Kidney tubule cell (primary cell): ENCODE results near the gene PROSER1.
"Not testable (repeated sequence)": the region's sequence is repeated elsewhere in the genome, so short reads cannot be mapped to it uniquely, and the experiment has no call there.

Experiments used
- DNase-seq: peaks from one replicate; pipeline ENCODE4 v3.0.0-alpha.2; 2018; ENCODE audit warnings: low spot score

PROSER1 gene

DNA sequence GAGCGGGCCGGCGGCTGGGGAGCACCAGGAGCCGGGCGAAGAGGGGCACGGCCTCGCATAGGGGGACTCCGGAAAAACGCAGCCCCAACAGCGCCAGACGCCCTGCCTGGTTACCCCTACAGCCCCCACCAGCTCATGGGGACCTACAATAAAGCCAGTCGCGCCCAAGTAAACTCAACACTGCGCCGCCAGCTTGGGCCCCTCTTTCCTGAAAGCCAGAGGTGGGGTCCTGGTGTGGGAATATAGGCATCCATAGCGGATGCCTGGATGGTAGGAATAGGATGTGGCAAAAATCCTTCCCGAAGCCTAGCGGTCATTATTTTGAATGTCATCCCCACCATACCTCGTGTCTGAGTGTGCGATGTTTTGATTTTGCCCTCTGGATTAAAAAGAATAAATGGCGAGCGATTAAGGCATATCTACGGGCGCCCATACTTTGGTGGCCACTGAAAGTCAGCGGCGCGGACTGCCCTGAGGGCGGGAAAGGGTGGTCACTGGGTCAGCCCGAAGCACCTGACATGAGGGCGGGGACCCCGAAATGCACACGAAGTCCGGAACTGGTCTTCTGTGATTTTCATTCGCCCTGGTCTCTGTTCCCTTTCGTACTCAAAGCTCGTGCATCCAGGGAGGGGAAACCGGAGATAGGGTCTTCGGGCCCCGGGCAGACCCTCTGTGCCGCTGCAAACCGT, at the start of gene PROSER1, which contains the start of gene NHLRC3:
PROSER1 (minus strand) TSS at position 210 of the 689 bp plus-strand sequence. CDS start 847 bp downstream, outside the sequence.
NHLRC3 (plus strand) TSS at position 577 of the 689 bp plus-strand sequence. CDS start 184 bp downstream, outside the sequence.
- peak; percentile 95 for DNase-seq

DNA sequence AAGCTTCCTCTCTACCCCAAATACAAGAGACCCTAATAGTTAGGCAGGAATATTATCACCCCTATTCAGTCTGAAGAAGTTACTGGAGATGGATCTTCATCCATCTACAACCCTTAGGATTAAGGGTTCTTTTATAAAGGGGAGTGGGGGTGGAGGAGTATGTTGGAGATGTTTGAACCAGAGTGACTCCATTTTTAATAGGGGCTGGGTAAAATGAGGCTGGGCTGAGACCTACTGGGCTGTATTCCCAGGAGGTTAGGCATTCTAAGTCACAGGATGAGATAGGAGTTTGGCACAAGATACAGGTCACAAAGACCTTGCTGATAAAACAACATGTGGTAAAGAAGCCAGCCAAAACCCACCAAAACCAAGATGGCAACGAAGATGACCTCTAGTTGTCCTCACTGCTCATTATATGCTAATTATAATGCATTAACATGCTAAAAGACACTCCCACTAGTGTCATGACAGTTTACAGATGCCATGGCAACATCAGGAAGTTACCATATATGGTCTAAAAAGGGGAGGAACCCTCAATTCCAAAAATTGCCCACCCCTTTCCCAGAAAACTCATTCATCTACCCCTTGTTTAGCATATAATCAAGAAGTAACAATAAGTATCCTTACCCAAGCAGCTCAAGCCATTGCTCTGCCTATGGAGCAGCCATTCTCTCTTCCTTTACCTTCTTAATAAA, 48.5 kb upstream of the PROSER1 start:
- DNase-seq, result not testable (repeated sequence)

DNA sequence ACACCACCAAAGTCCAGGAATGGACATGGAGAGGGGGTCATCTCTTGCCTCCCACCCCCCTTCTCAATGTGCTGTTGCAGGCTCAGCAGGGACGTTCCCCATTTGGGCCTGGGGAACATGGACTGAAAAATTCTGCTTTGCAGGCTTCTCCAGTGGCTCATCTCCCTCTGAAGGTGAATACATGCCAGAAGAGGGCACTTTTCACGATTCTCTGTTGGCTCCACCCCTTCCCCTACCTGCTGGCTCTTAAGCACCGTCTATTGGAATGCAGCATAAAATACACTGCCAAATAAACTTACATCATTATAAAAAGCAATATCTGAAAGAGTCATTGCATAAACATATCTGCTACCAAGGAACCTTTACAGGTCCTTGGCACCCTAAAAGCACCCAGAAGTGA, 36.1 kb upstream of the PROSER1 start:
- no peak for DNase-seq

- no peak for DNase-seq
These were observed 35.0 kb upstream of the PROSER1 start for GRCh38 chr13:39072842-39073241.

DNA sequence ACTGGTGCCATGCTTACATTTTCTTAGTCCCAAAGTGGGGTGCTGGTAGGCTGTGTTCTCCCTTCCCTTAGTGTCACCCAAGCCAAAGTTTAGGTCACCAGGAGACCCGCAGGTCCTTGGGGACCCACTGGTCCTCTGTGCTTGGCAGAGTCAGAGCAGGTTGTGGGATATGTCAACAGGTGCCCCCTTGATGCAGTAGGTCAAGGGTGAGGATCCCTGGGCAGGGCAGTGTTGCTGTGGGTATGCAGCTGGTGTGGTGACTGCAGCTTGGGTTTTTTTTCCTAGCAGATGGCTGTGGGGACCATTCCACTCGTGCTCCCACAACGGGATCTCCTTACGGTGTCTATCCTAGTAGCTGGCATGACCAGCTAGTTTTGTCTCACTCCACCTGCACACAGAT, 24.1 kb upstream of the PROSER1 start:
- no peak for DNase-seq

DNA sequence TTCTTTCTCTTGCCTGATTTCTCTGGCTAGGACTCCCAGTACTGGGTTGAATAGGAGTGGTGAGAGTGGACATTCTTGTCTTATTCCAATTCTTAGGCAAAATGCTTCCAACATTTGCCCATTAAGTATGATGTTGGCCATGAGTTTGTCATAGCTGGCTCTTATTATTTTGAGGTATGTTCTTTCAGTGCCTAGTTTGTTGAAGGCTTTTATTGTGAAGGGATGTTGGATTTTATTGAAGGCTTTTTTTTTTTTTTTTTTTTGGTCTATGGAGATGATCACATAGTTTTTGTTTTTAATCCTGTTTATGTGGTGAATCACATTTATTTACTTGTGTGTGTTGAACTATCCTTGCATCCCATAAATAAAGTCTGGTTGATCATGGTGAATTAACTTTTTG, 20.2 kb upstream of the PROSER1 start:
- DNase-seq, result no peak

DNA sequence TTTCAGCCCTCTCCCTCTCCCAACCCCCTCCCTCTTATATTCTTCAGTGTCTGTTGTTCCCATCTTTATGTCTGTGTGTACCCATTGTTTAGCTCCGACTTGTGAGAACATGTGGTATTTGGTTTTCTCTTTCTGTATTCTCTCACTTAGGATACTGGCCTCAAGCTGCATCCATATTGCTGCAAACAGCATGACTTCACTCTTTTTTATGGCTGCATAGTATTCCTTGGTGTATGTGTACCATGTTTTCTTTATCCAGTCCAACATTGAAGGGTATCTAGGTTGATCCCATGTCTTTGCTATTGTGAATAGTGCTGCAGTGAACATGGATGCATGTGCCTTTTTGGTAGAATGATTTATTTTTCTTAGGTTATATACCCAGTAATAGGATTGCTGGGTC, 18.1 kb upstream of the PROSER1 start:
- DNase-seq, result no peak

GRCh38 chr13:39054112-39054511, 16.2 kb upstream of the PROSER1 start:
- no peak for DNase-seq

GRCh38 chr13:39052944-39053343, 15.1 kb upstream of the PROSER1 start:
- DNase-seq, result no peak

- peak; percentile 37 for DNase-seq
These were observed 13.3 kb upstream of the PROSER1 start for GRCh38 chr13:39051157-39051556.

- DNase-seq, result no peak
These were observed 11.4 kb upstream of the PROSER1 start for GRCh38 chr13:39049274-39049673.

DNA sequence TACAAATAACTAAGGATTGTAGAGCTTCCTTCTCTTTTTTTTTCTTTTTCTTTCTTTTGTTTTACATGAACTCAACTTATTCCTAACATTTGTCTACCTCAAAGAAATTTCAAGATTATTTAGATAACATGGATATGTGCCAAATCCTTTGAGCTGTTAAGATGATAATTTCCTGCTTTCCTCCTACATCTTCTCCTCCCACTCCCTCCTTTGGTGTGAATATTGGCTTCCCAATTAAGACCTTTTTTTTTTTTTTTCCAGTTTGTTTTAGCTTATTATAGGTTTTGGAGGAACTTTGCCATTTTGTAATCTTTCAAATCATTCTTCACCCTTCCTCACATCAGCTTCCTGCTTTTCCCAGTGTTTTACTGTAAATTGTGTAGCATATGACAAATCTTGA, 10.9 kb upstream of the PROSER1 start:
- no peak for DNase-seq

DNA sequence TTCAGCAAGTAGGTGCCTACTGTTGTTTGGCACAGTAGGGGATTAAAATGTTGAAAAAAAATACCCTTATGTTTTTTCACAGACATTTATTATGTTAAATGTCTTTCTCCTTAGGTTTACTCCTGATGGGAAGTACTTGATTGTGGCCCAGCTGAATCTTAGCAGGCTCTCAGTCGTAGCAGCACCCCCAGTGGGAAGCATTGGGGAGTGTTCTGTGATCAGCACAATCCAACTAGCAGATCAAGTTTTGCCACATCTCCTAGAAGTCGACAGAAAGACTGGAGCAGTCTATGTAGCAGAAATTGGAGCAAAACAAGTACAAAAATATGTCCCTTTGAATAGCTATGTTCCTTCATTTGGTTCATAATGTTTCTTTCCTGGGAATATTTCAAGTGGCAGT, 9.7 kb upstream of the PROSER1 start:
- no peak for DNase-seq

DNA sequence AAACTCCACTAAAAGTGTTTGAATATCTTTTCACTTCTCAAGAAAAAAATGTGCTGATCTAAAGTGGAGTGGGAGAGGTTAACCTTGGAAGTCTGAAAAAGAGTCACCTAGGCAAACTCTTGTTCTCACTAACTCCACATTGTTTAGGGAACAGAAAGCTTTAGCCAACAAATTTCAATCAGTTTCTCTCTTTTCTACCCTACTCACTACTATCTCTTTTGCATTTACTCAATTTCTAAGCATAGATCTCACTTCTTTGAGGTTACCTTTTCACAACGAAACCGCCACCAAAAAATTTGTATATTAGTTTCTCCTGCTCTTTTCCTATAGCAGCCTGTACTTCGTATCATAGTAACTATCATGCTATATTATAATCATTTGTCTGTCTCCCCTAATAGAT, 6.6 kb upstream of the PROSER1 start:
- no peak for DNase-seq

GRCh38 chr13:39040206-39040605, 2.3 kb upstream of the PROSER1 start:
- no peak for DNase-seq

GRCh38 chr13:39039041-39039440, 1.2 kb upstream of the PROSER1 start:
- peak; percentile 6 for DNase-seq

- peak; percentile 38 for DNase-seq
These were observed 711 bp upstream of the PROSER1 start for GRCh38 chr13:39038569-39039030.

- no peak for DNase-seq
These were observed 444 bp downstream of the PROSER1 start for GRCh38 chr13:39037410-39037879.

DNA sequence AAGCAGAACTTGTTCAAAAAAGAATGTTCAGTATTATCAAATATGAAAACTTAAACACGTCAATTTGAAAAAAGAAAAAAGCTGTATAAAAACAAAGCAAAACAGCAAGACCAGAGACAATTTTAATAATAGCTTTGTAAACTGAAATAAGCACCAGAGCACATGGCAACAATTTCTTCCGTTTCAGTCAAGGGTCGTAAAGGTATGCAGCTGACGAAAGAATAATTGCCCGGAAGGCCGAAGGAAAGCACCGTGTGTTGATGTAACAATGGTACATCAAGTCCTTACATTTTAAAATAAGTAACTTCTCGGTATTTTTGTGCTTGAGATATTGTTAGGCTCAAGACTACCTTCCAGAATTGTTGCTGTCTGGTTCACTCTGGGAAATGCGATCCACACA, 1.7 kb downstream of the PROSER1 start:
- DNase-seq, result peak; percentile 41

GRCh38 chr13:39035799-39036198, 2.1 kb downstream of the PROSER1 start:
- peak; percentile 1 for DNase-seq

GRCh38 chr13:39035204-39035603, 2.7 kb downstream of the PROSER1 start:
- DNase-seq, result no peak

DNA sequence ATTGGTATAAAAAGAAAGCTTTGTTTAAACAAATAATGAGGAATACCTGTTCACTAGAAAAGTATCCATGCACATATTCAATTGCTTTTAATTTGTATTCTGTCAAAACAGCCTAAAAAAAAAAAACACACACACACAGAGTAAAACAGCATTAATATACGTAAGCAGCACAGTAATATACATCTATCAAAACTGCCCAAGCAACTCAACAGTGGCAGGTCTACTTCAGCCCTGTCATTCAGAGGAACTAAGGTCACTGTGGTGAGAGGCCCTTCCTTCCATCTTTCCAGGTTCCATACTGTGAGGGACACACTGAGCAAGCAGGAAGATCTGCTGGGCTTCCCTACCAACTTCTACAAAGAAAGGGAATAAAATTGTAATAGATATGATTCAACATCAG, 3.8 kb downstream of the PROSER1 start:
- no peak for DNase-seq

GRCh38 chr13:39032150-39032549, 5.7 kb downstream of the PROSER1 start:
- DNase-seq, result no peak
